HG03571 (cell line): ENCODE results near the gene CNKSR3.

ENCODE experiments used
- ATAC-seq: cut with Tn5 transposase; IDR thresholded peaks from one replicate; pipeline ENCODE4 v1.9.1; 2021; ENCODE audit not compliant: unreplicated experiment

CNKSR3 gene

GRCh38 chr6:154503658-154504057, 6.8 kb downstream of the CNKSR3 start:
- no peak for ATAC-seq

GRCh38 chr6:154502553-154502952, 7.9 kb downstream of the CNKSR3 start:
- no peak for ATAC-seq

- ATAC-seq = no peak
Measured at GRCh38 chr6:154501578-154501868, 9.0 kb downstream of the CNKSR3 start.

- no peak for ATAC-seq
Measured at GRCh38 chr6:154500769-154501577, 9.5 kb downstream of the CNKSR3 start.

- ATAC-seq = no peak
Measured at GRCh38 chr6:154499855-154500589, 10.5 kb downstream of the CNKSR3 start.

GRCh38 chr6:154498340-154498934, 12.0 kb downstream of the CNKSR3 start:
- no peak for ATAC-seq

- no peak for ATAC-seq
Measured at GRCh38 chr6:154496793-154497517, 13.5 kb downstream of the CNKSR3 start.

GRCh38 chr6:154496186-154496585, 14.3 kb downstream of the CNKSR3 start:
- no peak for ATAC-seq

GRCh38 chr6:154494592-154495311, 15.7 kb downstream of the CNKSR3 start:
- ATAC-seq = no peak

- ATAC-seq = no peak
Measured at GRCh38 chr6:154491567-154492470, 18.7 kb downstream of the CNKSR3 start.

GRCh38 chr6:154489822-154490221, 20.7 kb downstream of the CNKSR3 start:
- no peak for ATAC-seq

- no peak for ATAC-seq
Measured at GRCh38 chr6:154488802-154489437, 21.6 kb downstream of the CNKSR3 start.

- no peak for ATAC-seq
Measured at GRCh38 chr6:154488248-154488593, 22.3 kb downstream of the CNKSR3 start.

- no peak for ATAC-seq
Measured at GRCh38 chr6:154487367-154488247, 22.9 kb downstream of the CNKSR3 start.

GRCh38 chr6:154485815-154486214, 24.7 kb downstream of the CNKSR3 start:
- ATAC-seq = no peak

GRCh38 chr6:154484942-154485341, 25.5 kb downstream of the CNKSR3 start:
- ATAC-seq = no peak

GRCh38 chr6:154482858-154483257, 27.6 kb downstream of the CNKSR3 start:
- no peak for ATAC-seq

- ATAC-seq = no peak
Measured at GRCh38 chr6:154481521-154482013, 28.9 kb downstream of the CNKSR3 start.
